Activated T-cell treated with anti-CD3 and anti-CD28 coated beads for 24 hours (primary cell): ENCODE results near the gene GNAT2.

Source experiments
- DNase-seq: peaks from one replicate; pipeline ENCODE4 v3.0.0-alpha.2; 2020; ENCODE audit warnings: low read depth

Gene GNAT2

DNA sequence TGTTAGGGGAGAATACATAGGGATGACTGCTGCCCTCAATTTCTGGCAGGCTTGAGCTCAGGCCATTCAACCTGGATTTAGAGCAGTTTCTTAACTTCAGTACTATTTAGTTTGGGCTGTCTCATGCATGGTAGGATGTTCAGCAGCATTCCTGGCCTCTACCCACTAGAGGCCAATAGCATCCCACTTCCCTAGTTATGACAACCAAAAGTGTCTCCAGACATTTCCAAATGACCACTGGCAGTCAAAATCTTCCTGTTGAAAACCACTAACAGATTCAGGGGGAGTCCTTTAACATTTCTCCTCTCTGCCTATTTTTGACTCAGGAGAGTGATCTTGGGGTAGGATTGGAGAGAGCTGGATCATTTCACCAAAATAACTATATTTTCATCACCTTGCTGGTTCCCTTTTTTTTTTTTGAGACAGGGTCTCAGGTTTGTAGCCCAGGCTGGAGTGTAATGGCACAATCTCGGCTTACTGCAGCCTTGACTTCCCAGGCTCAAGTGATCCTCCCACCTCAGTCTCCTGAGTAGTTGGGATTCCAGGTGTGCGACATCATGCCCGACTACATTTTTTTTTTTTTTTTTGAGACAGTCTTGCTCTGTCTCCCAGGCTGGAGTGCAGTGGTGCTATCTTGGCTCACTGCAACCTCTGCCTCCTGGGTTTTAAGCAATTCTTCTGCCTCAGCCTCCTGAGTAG is 8.7 kb downstream of the GNAT2 start:
- no peak for DNase-seq

DNA sequence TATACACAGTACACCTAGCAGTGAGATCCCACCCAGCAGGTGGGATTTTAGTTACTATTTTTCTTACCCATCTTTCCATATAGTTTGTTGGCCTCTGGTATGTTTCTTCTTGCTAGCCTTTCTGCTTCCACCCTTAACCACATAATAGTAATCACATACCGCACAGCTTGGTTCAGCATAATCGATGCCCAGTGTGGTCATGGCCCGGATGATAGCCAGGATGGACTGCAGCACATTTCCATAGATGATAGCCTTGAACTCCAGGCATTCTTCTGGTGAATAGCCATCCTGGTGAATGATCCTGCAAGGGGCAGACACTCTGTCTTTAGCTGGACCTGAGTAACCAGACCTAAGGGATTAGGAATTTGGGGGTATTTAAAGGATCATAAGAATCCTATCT is 9.5 kb downstream of the GNAT2 start:
- DNase-seq: no peak

- no peak for DNase-seq
Measured at GRCh38 chr1:109605381-109605780, 14.0 kb downstream of the GNAT2 start.

GRCh38 chr1:109603229-109603628 is 16.2 kb downstream of the GNAT2 start:
- no peak for DNase-seq

DNA sequence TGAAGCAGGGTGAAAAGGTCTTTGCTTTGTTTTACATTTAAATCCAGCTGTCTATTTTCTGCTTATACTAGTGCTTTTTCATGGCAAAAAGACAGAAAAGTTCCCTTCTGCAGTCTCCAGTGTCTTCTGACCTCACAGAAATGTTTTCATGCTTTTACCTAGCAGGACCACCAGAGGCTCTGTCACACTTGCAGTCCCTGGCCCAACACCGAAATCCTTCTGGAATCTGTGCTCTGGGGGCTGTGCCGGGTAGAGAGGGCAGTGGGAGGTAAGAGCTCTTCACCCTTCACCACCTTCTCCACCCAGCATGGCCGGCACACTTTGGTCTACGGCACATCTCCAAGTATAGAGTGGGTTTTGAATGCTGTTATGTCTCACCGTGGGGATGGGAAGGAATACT is 20.8 kb downstream of the GNAT2 start:
- no peak for DNase-seq

DNA sequence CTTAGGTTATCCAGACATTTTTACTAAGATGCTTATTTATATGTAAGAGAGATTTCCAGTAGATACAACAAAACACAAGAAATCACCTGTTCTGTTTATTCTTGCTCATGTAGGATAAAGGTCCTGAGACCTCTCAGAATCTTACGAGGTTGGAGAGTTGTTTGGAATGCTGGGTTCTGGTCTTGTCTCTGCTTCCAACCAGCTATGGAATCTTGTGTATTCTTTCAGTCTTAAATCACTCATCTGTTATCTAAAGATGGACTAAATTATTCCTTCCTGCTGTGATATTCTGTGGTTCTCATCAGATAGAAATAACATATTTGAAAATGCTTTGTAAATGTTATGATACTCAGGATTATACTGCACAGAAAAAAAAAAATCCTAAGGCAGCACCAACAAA is 21.3 kb downstream of the GNAT2 start:
- DNase-seq: no peak

GRCh38 chr1:109595531-109595930 is 23.9 kb downstream of the GNAT2 start:
- no peak for DNase-seq

- DNase-seq: no peak
Measured at GRCh38 chr1:109592916-109593315, 26.5 kb downstream of the GNAT2 start.

DNA sequence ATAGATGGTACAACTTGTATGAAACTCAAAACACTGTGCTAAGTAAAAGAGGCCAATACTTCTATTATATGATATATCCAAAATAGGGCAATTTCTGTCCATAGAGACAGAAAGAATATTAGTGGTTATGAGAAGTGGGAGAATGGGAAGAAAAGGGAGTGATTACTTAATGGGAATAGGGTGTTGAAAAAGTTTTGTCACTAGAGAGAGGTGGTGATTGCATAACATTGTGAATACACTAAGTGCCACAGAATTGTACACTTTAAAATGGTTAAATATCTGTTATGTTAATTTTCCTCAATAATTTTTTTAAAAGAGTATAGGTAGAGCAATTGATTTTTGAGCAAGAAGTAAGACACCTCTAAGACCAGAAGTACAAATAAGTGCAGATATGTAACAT is 29.7 kb downstream of the GNAT2 start:
- DNase-seq: no peak

- no peak for DNase-seq
Measured at GRCh38 chr1:109589177-109589576, 30.2 kb downstream of the GNAT2 start.

DNA sequence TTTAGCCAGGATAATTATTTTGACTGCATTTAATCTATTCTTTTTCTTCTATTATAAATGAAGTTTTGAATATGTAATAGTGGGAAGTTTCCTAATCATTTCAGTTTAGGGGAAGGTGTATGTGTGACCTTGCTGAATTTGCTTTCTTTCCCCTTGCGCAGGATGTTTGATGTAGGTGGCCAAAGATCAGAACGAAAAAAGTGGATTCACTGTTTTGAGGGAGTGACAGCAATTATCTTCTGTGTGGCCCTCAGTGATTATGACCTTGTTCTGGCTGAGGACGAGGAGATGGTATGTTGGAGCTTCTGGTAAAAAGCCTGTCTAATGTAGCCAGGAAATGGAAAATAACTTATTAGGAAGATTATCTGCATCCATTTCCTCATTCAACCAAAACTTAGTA is 33.4 kb downstream of the GNAT2 start:
- DNase-seq: no peak

DNA sequence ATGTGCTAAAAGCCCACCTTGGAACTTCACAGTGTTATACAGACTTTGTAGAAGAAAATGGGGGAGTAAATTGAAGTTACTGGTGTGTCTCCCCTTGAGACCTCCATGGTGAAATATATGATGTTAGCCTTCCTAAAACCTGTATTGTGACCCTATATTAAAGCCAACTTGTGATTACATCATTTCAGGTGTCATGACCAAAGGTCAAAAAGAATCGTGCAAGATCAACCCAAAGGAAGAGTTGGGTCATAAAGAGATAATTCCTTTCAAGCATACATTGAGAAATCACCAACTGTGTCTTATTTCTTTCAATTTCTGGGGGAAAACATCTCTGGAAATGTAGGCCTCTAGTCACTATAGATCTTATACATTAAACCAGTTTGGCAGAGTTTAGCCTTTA is 34.6 kb downstream of the GNAT2 start:
- no peak for DNase-seq

DNA sequence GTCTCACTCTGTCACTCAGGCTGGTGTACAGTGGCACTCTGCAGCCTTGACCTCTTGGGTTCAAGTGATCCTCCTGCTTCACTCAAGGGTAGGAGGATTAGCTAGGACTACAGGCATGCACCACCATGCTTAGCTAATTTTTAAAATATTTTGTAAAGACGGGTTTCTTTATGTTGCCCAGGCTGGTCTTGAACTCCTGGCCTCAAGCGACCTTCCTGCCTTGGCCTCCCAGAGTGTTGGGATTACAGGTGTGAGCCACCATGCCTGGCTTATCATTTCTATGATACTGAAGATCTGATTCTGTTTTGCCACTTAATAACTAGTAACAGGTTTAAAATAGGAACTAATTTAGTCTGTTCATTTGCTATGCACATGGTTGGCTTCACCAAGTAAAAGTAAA is 37.4 kb downstream of the GNAT2 start:
- no peak for DNase-seq

DNA sequence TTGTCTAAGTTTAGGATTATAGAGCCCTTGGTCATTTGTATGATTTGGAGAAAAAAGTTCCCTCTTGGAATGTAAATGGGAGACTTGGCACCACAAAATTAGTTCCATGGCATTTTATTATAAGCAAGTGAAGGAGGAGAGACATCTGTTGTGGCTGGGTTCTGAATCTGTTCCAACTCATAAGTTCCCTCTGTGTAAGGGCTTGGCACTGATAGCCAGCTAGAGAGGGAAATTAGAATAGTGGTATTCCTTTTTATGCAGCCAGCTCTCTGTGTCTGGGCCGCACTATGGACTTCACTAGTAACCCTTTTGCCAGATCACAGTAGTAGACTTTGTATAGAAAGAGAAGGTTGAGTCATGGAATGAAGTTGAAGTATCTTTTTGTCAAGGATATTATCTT is 39.9 kb downstream of the GNAT2 start:
- no peak for DNase-seq

- no peak for DNase-seq
Measured at GRCh38 chr1:109578947-109579443, 40.4 kb downstream of the GNAT2 start.

DNA sequence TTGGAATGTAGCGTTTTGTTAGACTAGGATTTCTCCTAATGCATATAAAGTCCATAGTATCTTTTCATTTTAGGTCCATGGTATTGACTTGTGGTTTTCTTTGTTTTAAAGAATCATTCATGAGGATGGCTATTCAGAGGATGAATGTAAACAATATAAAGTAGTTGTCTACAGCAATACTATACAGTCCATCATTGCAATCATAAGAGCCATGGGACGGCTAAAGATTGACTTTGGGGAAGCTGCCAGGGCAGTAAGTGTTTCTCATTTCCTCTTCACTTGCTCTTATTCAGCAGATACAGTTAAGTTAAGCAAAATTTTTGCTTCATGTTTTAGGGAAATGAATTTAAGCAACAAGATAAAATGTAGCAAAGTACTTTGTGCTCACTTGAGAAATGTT is 45.6 kb downstream of the GNAT2 start:
- no peak for DNase-seq

GRCh38 chr1:109570414-109570813 is 49.0 kb downstream of the GNAT2 start:
- no peak for DNase-seq

- no peak for DNase-seq
Measured at GRCh38 chr1:109569323-109569722, 50.1 kb downstream of the GNAT2 start.

DNA sequence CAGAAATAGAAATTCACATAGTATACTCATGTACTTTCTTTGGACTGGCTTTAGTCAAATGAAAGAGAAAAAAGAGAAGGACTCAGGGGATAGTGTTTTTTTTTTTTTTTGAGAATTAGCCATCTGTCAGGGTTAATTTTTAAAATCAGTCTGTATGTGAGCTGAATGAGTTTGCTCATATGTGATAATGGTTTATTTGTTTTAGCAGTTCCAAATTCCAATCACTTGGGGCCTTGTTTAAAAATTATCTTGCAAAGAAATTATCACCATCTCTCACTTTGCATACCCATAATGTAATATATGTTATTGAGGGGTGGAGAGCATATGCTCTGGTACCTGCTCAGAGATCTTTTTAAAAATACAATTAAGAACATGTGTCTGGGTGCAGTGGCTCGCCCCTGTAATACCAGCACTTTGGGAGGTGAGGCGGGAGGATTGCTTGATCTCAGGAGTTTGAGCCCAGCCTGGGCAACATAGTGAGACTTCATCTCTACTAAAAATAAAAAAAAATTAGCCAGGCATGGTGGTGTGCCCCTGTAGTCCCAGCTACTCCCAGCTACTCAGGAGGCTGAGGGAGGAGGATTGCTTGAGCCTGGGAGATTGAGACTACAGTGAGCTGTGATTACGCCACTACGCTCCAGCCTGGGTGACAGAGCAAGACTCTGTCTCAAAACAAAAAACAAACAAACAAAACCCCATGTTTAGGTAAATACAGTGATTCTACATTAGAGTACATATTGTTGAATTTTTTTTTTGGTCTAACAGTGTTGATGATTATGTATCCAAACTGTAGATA is 51.3 kb downstream of the GNAT2 start:
- DNase-seq: no peak

DNA sequence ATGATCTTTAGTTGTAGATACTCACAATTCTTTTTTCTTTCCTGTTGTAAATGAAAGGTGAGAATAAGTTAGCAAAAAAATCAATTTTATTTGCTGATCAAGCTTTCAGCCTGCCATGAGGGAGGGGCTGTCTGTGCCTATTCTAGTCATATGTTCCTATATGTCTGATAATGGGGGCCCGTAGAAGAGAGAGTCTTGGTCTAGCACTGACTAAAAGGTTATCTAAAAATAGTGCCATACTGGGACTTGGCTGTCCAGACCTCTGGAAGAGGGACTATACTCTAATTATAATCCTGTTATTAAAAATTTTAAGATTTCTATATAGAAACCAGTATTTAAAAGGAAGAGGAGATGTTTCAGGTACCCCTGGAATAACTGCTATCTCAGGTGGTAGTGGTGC is 52.4 kb downstream of the GNAT2 start:
- DNase-seq: no peak

DNA sequence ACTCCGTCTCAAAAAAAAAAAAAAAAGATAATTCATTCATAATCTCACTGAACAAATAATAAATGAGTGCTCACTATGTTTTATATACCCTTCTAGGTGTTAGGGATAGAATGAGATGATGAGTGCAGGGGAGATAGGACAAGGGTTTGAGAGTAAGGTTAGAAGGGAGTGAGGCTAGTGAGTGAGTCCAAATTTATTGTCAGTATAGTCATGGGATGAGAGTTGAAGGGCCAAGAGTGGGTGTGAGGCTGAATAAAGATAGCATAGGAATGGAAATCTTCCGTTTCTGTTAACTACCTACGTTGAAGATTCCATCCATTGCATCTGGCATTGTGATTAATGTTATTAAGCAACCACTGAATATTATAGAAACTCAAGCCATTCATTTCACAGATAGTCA is 54.2 kb downstream of the GNAT2 start:
- DNase-seq: no peak

GRCh38 chr1:109564194-109564878 is 55.1 kb downstream of the GNAT2 start:
- no peak for DNase-seq

- no peak for DNase-seq
Measured at GRCh38 chr1:109559995-109560394, 59.4 kb downstream of the GNAT2 start.
